Peyer's patch (tissue), 4 donors: ENCODE measurements around the gene SOX6.

Source experiments
- CTCF ChIP-seq, 6 experiments: fragments of 450-650 bp in 4 of 6; fragments of 200-600 bp in 2 of 6; sonication (generic) in 1 of 6; IDR thresholded peaks; one replicate each; pipeline ENCODE4 v1.5.1; 2017 to 2019; ENCODE audit warnings: antibody characterized with exemption in 6 of 6, mild to moderate bottlenecking in 3 of 6, moderate library complexity in 1 of 6
- POLR2A ChIP-seq, 2 donors: fragments of 450-650 bp; IDR thresholded peaks; one replicate each; pipeline ENCODE4 v1.5.1; 2017; ENCODE audit warnings: antibody characterized with exemption in 2 of 2, mild to moderate bottlenecking in 2 of 2, moderate library complexity in 2 of 2

GRCh38 chr11:15989685-15990084, 366.7 kb downstream of the SOX6 start:
- TF ChIP-seq CTCF (IDR thresholded peaks at IDR 0.05) (no peak), POLR2A (IDR thresholded peaks at IDR 0.05) (no peak)
